GM23248 (cell line): ENCODE measurements around the gene ZNF398.

Experiments
- EZH2 ChIP-seq: fragments of 200-600 bp; sonication (generic); IDR thresholded peaks from 2 replicates; pipeline ENCODE4 v1.6.1; 2018; ENCODE audit warnings: antibody characterized with exemption, mild to moderate bottlenecking; ENCODE audit not compliant: insufficient read depth, poor library complexity, severe bottlenecking
- EZH2phosphoT487 ChIP-seq: fragments of 200-600 bp; sonication (generic); IDR thresholded peaks from 2 replicates; pipeline ENCODE4 v1.6.1; 2018; ENCODE audit warnings: antibody characterized with exemption, moderate library complexity, mild to moderate bottlenecking, low read depth; ENCODE audit not compliant: insufficient read depth

- no peak for TF ChIP-seq EZH2
- TF ChIP-seq EZH2phosphoT487 = no peak
Measured at GRCh38 chr7:149125863-149126661, 21.2 kb upstream of the ZNF398 start, which contains the start of gene ZNF425.
